SK-N-SH (cell line): Measurements from ENCODE around the gene SNAP91.

Source experiments
- POLR2AphosphoS5 ChIP-seq: IDR thresholded peaks from 2 replicates; pipeline ENCODE4 v1.6.1; 2012; ENCODE audit warnings: low read depth, low read length
- TF ChIP-seq, protein P1 (sequence below): fragments of 200-600 bp; sonication (generic); IDR thresholded peaks from 2 replicates; pipeline ENCODE4 v1.6.1; 2017; ENCODE audit warnings: antibody characterized with exemption, mild to moderate bottlenecking, moderate library complexity
- TF ChIP-seq, protein P2 (sequence below): IDR thresholded peaks from 2 replicates; pipeline ENCODE4 v1.4.0; 2012; ENCODE audit warnings: low read depth
- TF ChIP-seq, protein P3 (sequence below): IDR thresholded peaks from 2 replicates; pipeline ENCODE4 v1.6.1; 2012; ENCODE audit warnings: mild to moderate bottlenecking, low read depth, low read length, moderate library complexity

DNA sequence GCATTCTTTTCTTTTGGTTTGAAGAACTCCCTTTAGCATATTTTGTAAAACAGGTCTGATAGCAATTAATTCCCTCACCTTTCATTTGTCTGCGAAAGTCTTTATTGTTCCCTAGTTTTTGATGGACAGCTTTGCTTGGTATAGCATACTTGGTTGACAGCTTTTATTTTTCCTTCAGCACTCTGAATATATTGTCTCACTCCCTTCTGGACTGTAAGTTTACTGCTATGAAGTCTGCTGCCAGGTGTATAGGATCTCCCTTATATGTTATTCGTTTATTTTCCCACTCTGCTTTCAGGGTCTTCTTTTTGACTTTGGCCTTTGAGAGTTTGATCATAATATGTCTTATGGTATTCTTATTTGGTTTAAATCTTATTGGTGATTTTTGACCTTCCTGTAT, 47.7 kb upstream of the SNAP91 start:
- TF ChIP-seq, protein P1, sequence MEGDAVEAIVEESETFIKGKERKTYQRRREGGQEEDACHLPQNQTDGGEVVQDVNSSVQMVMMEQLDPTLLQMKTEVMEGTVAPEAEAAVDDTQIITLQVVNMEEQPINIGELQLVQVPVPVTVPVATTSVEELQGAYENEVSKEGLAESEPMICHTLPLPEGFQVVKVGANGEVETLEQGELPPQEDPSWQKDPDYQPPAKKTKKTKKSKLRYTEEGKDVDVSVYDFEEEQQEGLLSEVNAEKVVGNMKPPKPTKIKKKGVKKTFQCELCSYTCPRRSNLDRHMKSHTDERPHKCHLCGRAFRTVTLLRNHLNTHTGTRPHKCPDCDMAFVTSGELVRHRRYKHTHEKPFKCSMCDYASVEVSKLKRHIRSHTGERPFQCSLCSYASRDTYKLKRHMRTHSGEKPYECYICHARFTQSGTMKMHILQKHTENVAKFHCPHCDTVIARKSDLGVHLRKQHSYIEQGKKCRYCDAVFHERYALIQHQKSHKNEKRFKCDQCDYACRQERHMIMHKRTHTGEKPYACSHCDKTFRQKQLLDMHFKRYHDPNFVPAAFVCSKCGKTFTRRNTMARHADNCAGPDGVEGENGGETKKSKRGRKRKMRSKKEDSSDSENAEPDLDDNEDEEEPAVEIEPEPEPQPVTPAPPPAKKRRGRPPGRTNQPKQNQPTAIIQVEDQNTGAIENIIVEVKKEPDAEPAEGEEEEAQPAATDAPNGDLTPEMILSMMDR = no peak
- TF ChIP-seq, protein P2, sequence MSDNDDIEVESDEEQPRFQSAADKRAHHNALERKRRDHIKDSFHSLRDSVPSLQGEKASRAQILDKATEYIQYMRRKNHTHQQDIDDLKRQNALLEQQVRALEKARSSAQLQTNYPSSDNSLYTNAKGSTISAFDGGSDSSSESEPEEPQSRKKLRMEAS = no peak
- TF ChIP-seq, protein P3, sequence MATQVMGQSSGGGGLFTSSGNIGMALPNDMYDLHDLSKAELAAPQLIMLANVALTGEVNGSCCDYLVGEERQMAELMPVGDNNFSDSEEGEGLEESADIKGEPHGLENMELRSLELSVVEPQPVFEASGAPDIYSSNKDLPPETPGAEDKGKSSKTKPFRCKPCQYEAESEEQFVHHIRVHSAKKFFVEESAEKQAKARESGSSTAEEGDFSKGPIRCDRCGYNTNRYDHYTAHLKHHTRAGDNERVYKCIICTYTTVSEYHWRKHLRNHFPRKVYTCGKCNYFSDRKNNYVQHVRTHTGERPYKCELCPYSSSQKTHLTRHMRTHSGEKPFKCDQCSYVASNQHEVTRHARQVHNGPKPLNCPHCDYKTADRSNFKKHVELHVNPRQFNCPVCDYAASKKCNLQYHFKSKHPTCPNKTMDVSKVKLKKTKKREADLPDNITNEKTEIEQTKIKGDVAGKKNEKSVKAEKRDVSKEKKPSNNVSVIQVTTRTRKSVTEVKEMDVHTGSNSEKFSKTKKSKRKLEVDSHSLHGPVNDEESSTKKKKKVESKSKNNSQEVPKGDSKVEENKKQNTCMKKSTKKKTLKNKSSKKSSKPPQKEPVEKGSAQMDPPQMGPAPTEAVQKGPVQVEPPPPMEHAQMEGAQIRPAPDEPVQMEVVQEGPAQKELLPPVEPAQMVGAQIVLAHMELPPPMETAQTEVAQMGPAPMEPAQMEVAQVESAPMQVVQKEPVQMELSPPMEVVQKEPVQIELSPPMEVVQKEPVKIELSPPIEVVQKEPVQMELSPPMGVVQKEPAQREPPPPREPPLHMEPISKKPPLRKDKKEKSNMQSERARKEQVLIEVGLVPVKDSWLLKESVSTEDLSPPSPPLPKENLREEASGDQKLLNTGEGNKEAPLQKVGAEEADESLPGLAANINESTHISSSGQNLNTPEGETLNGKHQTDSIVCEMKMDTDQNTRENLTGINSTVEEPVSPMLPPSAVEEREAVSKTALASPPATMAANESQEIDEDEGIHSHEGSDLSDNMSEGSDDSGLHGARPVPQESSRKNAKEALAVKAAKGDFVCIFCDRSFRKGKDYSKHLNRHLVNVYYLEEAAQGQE = no peak
- no peak for TF ChIP-seq POLR2AphosphoS5
